Adipocyte (in vitro differentiated cells): Measurements from ENCODE around the gene MYO16.
A peak's percentile ranks its signal among the peaks of the same experiment; 100 is the strongest.
"Not testable (repeated sequence)": the region's sequence is repeated elsewhere in the genome, so short reads cannot be mapped to it uniquely, and the experiment has no call there.

ENCODE experiments used
- DNase-seq: peaks from one replicate; pipeline ENCODE4 v3.0.0-alpha.2; 2015; ENCODE audit warnings: low read depth
- H3K27me3 ChIP-seq: replicated peaks from 2 replicates; pipeline ENCODE4 v1.7.0; 2013; ENCODE audit warnings: mild to moderate bottlenecking, low read length, moderate library complexity; ENCODE audit not compliant: control insufficient read depth, insufficient read depth
- H3K36me3 ChIP-seq: 2 replicates; pipeline ENCODE4 v1.7.0; 2013; ENCODE audit warnings: low read length, mild to moderate bottlenecking, moderate library complexity; ENCODE audit not compliant: control insufficient read depth, insufficient read depth, severe bottlenecking
- H3K4me1 ChIP-seq: 2 replicates; pipeline ENCODE4 v1.7.0; 2013; ENCODE audit warnings: mild to moderate bottlenecking, low read length, moderate library complexity; ENCODE audit not compliant: control insufficient read depth, insufficient read depth
- H3K4me3 ChIP-seq: 2 replicates; pipeline ENCODE4 v1.7.0; 2013; ENCODE audit warnings: mild to moderate bottlenecking, low read length, moderate library complexity
- H3K9ac ChIP-seq: 2 replicates; pipeline ENCODE4 v1.7.0; 2013; ENCODE audit warnings: mild to moderate bottlenecking, low read length, moderate library complexity
- H3K9me3 ChIP-seq: 2 replicates; pipeline ENCODE4 v1.7.0; 2013; ENCODE audit warnings: mild to moderate bottlenecking, low read length, moderate library complexity; ENCODE audit not compliant: control insufficient read depth

Gene MYO16

GRCh38 chr13:108984251-108984920 is 355.0 kb downstream of the MYO16 start:
- no peaks in the 10 kb centered on the region for H3K27me3 ChIP-seq
- no peaks in the 10 kb centered on the region for H3K36me3 ChIP-seq
- H3K9me3 ChIP-seq = peaks cover 5% of the 10 kb centered on the region
- H3K4me1 ChIP-seq = peaks cover 26% of the 10 kb centered on the region
- no peak for DNase-seq
- H3K4me3 ChIP-seq = no peak overlapping the region
- no peak overlapping the region for H3K9ac ChIP-seq

GRCh38 chr13:108985166-108985565 is 355.8 kb downstream of the MYO16 start:
- Histone ChIP-seq H3K4me1 (peaks cover 25% of the 10 kb centered on the region), H3K9ac (no peak overlapping the region), H3K4me3 (no peak overlapping the region), H3K9me3 (peaks cover 5% of the 10 kb centered on the region), H3K36me3 (no peaks in the 10 kb centered on the region), H3K27me3 (no peaks in the 10 kb centered on the region)
- DNase-seq = peak; percentile 79

GRCh38 chr13:108987517-108987916 is 358.1 kb downstream of the MYO16 start:
- Histone ChIP-seq H3K9ac (peak overlapping the region; percentile 28), H3K4me3 (no peak overlapping the region), H3K9me3 (peaks cover 5% of the 10 kb centered on the region), H3K4me1 (peaks cover 22% of the 10 kb centered on the region), H3K27me3 (no peaks in the 10 kb centered on the region), H3K36me3 (no peaks in the 10 kb centered on the region)
- DNase-seq = peak; percentile 84

GRCh38 chr13:108987944-108988343 is 358.5 kb downstream of the MYO16 start:
- no peak overlapping the region for H3K4me3 ChIP-seq
- H3K36me3 ChIP-seq = no peaks in the 10 kb centered on the region
- no peaks in the 10 kb centered on the region for H3K27me3 ChIP-seq
- H3K4me1 ChIP-seq = peaks cover 23% of the 10 kb centered on the region
- peaks cover 5% of the 10 kb centered on the region for H3K9me3 ChIP-seq
- no peak for DNase-seq
- H3K9ac ChIP-seq = peak overlapping the region; percentile 28

GRCh38 chr13:108991416-108991815 is 362.0 kb downstream of the MYO16 start:
- H3K9ac ChIP-seq, H3K9me3 ChIP-seq, DNase-seq, H3K36me3 ChIP-seq, H3K4me3 ChIP-seq, H3K27me3 ChIP-seq: not testable (repeated sequence)
- peaks cover 31% of the 10 kb centered on the region for H3K4me1 ChIP-seq

- H3K9ac ChIP-seq = no peak overlapping the region
- H3K27me3 ChIP-seq = no peaks in the 10 kb centered on the region
- H3K9me3 ChIP-seq = no peaks in the 10 kb centered on the region
- no peak overlapping the region for H3K4me3 ChIP-seq
- no peaks in the 10 kb centered on the region for H3K36me3 ChIP-seq
- peaks cover 14% of the 10 kb centered on the region for H3K4me1 ChIP-seq
- DNase-seq = peak; percentile 68
Observed at GRCh38 chr13:108993346-108993745, 363.9 kb downstream of the MYO16 start.

- no peaks in the 10 kb centered on the region for H3K36me3 ChIP-seq
- H3K27me3 ChIP-seq = no peaks in the 10 kb centered on the region
- H3K4me3 ChIP-seq = no peak overlapping the region
- DNase-seq = no peak
- no peak overlapping the region for H3K9ac ChIP-seq
- peaks cover 10% of the 10 kb centered on the region for H3K4me1 ChIP-seq
- no peaks in the 10 kb centered on the region for H3K9me3 ChIP-seq
Observed at GRCh38 chr13:108996430-108996829, 367.0 kb downstream of the MYO16 start.

- no peak overlapping the region for H3K9ac ChIP-seq
- no peaks in the 10 kb centered on the region for H3K9me3 ChIP-seq
- H3K4me1 ChIP-seq = no peaks in the 10 kb centered on the region
- no peaks in the 10 kb centered on the region for H3K27me3 ChIP-seq
- DNase-seq = no peak
- no peaks in the 10 kb centered on the region for H3K36me3 ChIP-seq
- H3K4me3 ChIP-seq = no peak overlapping the region
Observed at GRCh38 chr13:109000207-109000606, 370.8 kb downstream of the MYO16 start.

- Histone ChIP-seq H3K9ac (no peak overlapping the region), H3K36me3 (no peaks in the 10 kb centered on the region), H3K9me3 (no peaks in the 10 kb centered on the region), H3K4me1 (no peaks in the 10 kb centered on the region), H3K4me3 (no peak overlapping the region), H3K27me3 (no peaks in the 10 kb centered on the region)
- DNase-seq = no peak
Observed at GRCh38 chr13:109002934-109003333, 373.5 kb downstream of the MYO16 start.

- Histone ChIP-seq H3K27me3 (no peaks in the 10 kb centered on the region), H3K4me3 (no peak overlapping the region), H3K9me3 (no peaks in the 10 kb centered on the region), H3K4me1 (no peaks in the 10 kb centered on the region), H3K9ac (no peak overlapping the region), H3K36me3 (no peaks in the 10 kb centered on the region)
- peak; percentile 57 for DNase-seq
Observed at GRCh38 chr13:109007946-109008345, 378.5 kb downstream of the MYO16 start.

GRCh38 chr13:109009756-109010155 is 380.3 kb downstream of the MYO16 start:
- H3K36me3 ChIP-seq = no peaks in the 10 kb centered on the region

GRCh38 chr13:109010912-109011311 is 381.5 kb downstream of the MYO16 start:
- H3K27me3 ChIP-seq = no peaks in the 10 kb centered on the region
- no peak overlapping the region for H3K4me3 ChIP-seq
- no peak overlapping the region for H3K9ac ChIP-seq
- H3K36me3 ChIP-seq = no peaks in the 10 kb centered on the region
- H3K9me3 ChIP-seq = no peaks in the 10 kb centered on the region
- no peak for DNase-seq
- no peaks in the 10 kb centered on the region for H3K4me1 ChIP-seq

More at GRCh38 chr13:109009756-109010155, 380.3 kb downstream of the MYO16 start:
- DNase-seq = no peak
- no peaks in the 10 kb centered on the region for H3K27me3 ChIP-seq
- H3K4me1 ChIP-seq = no peaks in the 10 kb centered on the region
- no peaks in the 10 kb centered on the region for H3K9me3 ChIP-seq
- no peak overlapping the region for H3K9ac ChIP-seq
- no peak overlapping the region for H3K4me3 ChIP-seq
